Mesodermal cell (in vitro differentiated cells): ENCODE data around the gene CASKIN1. TPM values are rescaled to one million over a fixed set of nuclear protein-coding genes. Genes with fewer than 3 reads are reported as not detected.
"Not testable (repeated sequence)": the region's sequence is repeated elsewhere in the genome, so short reads cannot be mapped to it uniquely, and the experiment has no call there.

Experiments
- H3K27ac ChIP-seq: 2 replicates; pipeline ENCODE4 v1.7.0; 2013; ENCODE audit warnings: mild to moderate bottlenecking, low read depth, low read length, moderate library complexity; ENCODE audit not compliant: severe bottlenecking
- H3K36me3 ChIP-seq: 2 replicates; pipeline ENCODE4 v1.7.1; 2013; ENCODE audit warnings: mild to moderate bottlenecking, low read length, moderate library complexity; ENCODE audit not compliant: control insufficient read depth, insufficient read depth
- H3K4me1 ChIP-seq: one replicate; pipeline ENCODE4 v1.7.1; 2013; ENCODE audit warnings: mild to moderate bottlenecking, low read length; ENCODE audit not compliant: insufficient read depth, control insufficient read depth, poor library complexity, severe bottlenecking
- H3K4me3 ChIP-seq: 2 replicates; pipeline ENCODE4 v1.7.0; 2013; ENCODE audit warnings: low read length, control low read depth, mild to moderate bottlenecking; ENCODE audit not compliant: insufficient read depth, poor library complexity, severe bottlenecking; ENCODE audit errors: extremely low read depth
- H3K9me3 ChIP-seq: 2 replicates; pipeline ENCODE4 v1.7.1; 2013; ENCODE audit warnings: mild to moderate bottlenecking, low read length, moderate library complexity; ENCODE audit not compliant: control insufficient read depth
- WGBS, 2 experiments: methylation state at CpG; one replicate each; pipeline ENCODE4 v1.1.5; 2013; ENCODE audit warnings: missing lambda C conversion rate in 2 of 2; ENCODE audit not compliant: insufficient coverage in 2 of 2; 5-methylcytosine and 5-hydroxymethylcytosine counted together
- polyA plus RNA-seq, 2 experiments: library from polyadenylated mRNA; stranded (reverse); fragments of 50-300 nt; gene quantifications; one replicate each; pipeline ENCODE4 v1.2.3, GENCODE V29; 2013

The CASKIN1 gene, protein sequence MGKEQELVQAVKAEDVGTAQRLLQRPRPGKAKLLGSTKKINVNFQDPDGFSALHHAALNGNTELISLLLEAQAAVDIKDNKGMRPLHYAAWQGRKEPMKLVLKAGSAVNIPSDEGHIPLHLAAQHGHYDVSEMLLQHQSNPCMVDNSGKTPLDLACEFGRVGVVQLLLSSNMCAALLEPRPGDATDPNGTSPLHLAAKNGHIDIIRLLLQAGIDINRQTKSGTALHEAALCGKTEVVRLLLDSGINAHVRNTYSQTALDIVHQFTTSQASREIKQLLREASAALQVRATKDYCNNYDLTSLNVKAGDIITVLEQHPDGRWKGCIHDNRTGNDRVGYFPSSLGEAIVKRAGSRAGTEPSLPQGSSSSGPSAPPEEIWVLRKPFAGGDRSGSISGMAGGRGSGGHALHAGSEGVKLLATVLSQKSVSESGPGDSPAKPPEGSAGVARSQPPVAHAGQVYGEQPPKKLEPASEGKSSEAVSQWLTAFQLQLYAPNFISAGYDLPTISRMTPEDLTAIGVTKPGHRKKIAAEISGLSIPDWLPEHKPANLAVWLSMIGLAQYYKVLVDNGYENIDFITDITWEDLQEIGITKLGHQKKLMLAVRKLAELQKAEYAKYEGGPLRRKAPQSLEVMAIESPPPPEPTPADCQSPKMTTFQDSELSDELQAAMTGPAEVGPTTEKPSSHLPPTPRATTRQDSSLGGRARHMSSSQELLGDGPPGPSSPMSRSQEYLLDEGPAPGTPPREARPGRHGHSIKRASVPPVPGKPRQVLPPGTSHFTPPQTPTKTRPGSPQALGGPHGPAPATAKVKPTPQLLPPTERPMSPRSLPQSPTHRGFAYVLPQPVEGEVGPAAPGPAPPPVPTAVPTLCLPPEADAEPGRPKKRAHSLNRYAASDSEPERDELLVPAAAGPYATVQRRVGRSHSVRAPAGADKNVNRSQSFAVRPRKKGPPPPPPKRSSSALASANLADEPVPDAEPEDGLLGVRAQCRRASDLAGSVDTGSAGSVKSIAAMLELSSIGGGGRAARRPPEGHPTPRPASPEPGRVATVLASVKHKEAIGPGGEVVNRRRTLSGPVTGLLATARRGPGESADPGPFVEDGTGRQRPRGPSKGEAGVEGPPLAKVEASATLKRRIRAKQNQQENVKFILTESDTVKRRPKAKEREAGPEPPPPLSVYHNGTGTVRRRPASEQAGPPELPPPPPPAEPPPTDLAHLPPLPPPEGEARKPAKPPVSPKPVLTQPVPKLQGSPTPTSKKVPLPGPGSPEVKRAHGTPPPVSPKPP (N-terminal part only)
- 1.9 TPM for polyA plus RNA-seq (2013, experiment 1 of 2)
- 1.8 TPM for polyA plus RNA-seq (2013, experiment 2 of 2)

DNA sequence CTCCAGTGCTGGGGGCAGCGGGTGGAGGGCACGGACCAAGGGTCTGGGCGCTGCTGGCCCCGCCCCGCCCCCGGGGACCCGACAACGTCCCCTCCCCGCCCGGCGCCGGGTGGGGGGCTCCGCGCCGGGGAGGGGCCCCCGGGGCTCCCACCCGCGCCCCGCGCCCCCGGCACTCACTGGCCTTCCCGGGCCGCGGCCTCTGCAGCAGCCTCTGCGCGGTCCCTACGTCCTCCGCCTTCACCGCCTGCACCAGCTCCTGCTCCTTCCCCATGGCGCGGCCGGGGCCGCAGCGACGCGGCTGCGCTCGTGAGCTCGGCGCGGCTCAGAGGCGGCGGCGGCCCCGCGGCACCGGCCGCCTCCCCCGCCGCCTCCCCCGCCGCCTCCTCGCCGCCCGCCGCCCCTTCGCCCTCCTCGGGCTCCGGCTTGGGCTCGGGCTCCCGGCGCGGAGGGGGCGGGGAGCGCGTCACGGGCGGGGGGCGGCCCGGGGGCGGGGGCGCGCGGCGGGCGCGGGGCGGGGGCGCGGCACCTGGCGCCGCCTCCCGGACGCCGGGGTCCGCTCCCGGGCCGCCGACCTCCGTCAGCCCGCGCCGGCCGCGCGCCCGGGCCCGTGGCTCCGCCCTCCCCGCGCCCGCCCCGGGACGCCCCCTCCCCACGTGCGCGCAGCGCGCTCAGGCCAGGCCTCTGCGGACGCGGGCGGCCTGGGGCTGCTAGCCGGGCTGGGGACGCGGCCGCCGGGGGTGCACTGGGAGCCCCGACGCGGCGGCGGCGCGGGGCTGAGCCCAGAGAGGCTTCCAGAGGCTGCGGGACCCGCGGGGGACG, at the start of gene CASKIN1:
CASKIN1 (minus strand) TSS at position 444 of the 819 bp plus-strand sequence; CDS start at position 271, 173 bp downstream.
- Histone ChIP-seq H3K9me3 (no peaks in the 10 kb centered on the region), H3K36me3 (no peaks in the 10 kb centered on the region), H3K4me3 (peak within 1 kb of the TSS; percentile 31), H3K27ac (no peak within 1 kb of the TSS), H3K4me1 (peaks cover 8% of the 10 kb centered on the region)
- WGBS, 2 experiments, result 0 to 1% methylated on average over 47 to 56 of the region's 129 CpGs

DNA sequence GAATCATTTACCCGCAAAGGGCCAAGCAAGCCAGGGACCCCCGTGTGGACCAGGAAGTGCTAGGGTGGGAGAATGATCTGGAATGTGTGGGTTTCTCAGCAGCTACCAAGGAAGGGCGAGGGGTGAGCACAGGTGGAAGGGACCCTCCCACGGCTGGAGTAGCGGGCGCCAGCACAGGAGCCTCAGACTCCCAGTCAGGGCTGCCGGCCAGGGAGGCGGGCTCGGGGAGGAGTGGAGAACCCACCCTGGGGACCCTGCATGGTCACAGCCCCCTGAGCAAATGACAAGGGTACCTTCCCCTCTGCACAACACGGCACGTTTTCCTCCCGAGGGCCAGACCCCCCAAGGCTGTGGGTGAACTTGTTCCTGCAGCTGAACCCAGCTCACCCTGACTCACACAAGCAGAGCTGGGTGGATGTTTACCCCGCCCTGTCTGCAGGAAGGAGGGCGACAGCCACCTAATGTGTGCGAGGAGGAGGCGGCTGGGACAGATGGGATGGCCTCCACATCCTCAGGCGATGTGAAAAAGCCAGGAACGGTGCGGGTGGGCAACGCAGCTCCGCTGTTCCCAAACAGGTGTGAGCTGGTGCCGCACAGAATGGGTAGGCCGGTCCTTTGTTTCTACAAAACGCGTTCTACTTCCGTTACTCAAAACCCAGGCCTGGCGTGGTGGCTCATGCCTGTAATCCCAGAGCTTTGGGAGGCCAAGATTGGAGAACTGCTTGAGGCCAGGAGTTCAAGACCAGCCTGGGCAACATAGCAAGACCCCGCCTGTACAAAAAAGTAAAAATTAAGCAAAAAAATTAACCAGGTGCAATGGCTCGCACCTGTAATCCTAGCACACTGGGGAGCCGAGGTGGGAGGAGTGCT, 48.8 kb upstream of the CASKIN1 start:
- Histone ChIP-seq H3K4me1 (no peaks in the 10 kb centered on the region), H3K4me3 (no peak overlapping the region), H3K9me3 (no peaks in the 10 kb centered on the region), H3K27ac (no peak overlapping the region), H3K36me3 (peaks cover 58% of the 10 kb centered on the region)
- 95% methylated on average over 27 to 29 of the region's 30 CpGs for WGBS, 2 experiments

DNA sequence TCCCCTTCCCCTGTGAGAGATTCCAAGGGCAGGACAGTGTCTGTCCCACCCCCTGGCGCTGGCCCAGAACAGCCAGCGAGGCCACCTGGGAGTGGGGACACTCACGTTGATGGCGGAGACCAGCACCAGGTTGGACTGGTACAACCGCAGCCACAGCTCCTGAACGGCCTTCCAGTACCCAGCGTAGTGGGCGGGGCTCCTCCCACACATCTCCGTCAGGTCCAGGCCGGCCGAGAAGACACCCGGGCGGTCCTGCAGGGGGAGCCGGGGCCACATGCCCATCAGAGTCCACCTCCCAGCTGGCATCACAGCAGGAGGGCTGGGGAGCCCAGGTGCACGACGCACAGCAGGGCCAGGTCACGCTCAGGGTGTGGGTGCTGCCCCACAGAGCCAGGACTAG, 47.9 kb upstream of the CASKIN1 start:
- Histone ChIP-seq H3K27ac (no peak overlapping the region), H3K9me3 (no peaks in the 10 kb centered on the region), H3K36me3 (peaks cover 62% of the 10 kb centered on the region), H3K4me3 (no peak overlapping the region), H3K4me1 (no peaks in the 10 kb centered on the region)
- WGBS, 2 experiments, result 87 to 90% methylated on average over 17 of the region's 17 CpGs

DNA sequence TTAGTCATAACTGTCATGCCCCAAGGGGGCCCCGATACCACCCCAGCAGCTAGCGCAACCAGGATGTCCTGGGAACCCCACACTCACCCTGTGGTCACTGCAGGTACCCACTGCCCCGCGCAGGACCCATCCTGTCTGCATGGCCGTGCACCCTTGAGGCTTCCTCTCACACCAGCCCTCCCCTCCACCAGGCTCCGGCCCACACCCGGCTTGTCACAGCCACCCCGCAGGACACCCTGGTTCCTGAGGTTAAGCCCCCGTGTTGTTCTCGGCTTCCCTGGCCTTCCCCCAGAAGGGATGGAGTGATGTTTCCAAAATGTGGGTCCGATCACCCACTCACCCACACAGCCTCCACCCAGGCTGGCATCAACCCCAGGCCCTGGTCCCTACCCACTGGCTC, 47.4 kb upstream of the CASKIN1 start:
- H3K27ac ChIP-seq, result no peak overlapping the region
- peaks cover 57% of the 10 kb centered on the region for H3K36me3 ChIP-seq
- WGBS, 2 experiments, result 94 to 99% methylated on average over 6 to 8 of the region's 11 CpGs
- H3K9me3 ChIP-seq, result no peaks in the 10 kb centered on the region
- H3K4me1 ChIP-seq, result no peaks in the 10 kb centered on the region
- no peak overlapping the region for H3K4me3 ChIP-seq

DNA sequence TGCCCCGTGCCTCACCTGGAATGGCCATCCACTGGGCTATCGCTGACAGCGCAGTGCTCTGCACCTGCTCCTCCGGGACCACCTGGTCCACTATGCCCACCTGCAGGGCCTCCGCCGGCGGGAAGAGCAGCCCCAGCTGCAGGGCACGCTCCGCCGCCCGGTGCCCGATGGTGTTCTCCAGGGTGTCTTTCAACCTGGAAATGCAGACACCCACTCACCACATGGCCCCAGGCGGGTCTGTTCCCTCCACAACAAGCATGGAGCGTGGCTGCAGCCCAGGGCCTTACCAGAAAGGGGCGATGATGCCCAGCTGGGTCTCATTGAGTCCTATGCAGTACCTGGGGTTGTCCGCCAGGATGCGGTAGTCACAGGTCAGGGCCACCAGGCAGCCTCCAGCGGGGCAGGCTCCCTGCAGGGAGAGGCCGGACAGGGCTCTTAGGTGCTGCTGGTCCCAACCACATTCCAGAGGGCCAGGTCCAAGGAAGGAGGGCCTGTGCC, 46.7 kb upstream of the CASKIN1 start:
- H3K27ac ChIP-seq, result no peak overlapping the region
- no peaks in the 10 kb centered on the region for H3K4me1 ChIP-seq
- H3K36me3 ChIP-seq, result peaks cover 54% of the 10 kb centered on the region
- H3K4me3 ChIP-seq, result no peak overlapping the region
- WGBS, 2 experiments, result 95 to 97% methylated on average over 19 of the region's 19 CpGs
- H3K9me3 ChIP-seq, result no peaks in the 10 kb centered on the region

DNA sequence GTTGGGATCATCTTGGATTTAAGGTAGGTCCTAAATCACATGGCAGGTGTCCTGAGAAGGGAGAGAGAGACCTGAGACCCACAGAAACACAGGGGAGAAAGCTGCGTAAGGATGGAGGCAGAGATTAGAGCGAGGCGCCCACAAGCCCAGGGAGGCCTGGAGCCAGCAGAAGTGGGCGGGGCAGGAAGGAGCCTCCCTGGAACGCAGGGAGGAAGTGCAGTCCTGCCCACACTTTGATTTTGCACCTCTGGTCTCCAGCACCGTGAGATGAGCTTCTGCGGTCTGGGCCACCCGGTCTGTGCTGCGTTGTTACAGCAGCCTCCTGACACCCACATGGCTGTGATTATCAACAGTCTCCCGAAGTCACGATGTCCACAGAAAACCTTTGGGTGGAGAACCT, 46.2 kb upstream of the CASKIN1 start:
- H3K4me3 ChIP-seq, result no peak overlapping the region
- 97% methylated on average over 11 of the region's 11 CpGs for WGBS, 2 experiments
- peaks cover under 1% of the 10 kb centered on the region for H3K4me1 ChIP-seq
- H3K27ac ChIP-seq, result no peak overlapping the region
- H3K36me3 ChIP-seq, result peaks cover 54% of the 10 kb centered on the region
- H3K9me3 ChIP-seq, result no peaks in the 10 kb centered on the region

DNA sequence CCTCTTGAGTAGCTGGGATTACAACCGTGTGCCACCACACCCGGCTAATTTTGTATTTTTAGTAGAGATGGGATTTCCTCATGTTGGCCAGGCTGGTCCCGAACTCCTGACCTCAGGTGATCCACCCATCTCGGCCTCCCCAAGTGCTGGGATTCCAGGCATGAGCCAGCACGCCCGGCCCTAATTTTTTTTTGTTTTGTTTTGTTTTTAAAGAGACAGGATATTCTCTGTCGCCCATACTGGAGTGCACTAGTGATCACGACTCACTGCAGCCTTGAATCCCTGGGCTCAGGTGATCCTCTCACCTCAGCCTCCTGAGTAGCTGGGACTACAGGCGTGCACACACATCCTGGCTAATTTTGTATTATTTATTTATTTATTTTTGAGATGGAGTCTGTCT, 43.9 kb upstream of the CASKIN1 start:
- H3K9me3 ChIP-seq, H3K4me3 ChIP-seq, H3K27ac ChIP-seq: not testable (repeated sequence)
- 92 to 96% methylated on average over 5 to 7 of the region's 9 CpGs for WGBS, 2 experiments
- H3K4me1 ChIP-seq, result peaks cover 13% of the 10 kb centered on the region
- H3K36me3 ChIP-seq, result peaks cover 39% of the 10 kb centered on the region

DNA sequence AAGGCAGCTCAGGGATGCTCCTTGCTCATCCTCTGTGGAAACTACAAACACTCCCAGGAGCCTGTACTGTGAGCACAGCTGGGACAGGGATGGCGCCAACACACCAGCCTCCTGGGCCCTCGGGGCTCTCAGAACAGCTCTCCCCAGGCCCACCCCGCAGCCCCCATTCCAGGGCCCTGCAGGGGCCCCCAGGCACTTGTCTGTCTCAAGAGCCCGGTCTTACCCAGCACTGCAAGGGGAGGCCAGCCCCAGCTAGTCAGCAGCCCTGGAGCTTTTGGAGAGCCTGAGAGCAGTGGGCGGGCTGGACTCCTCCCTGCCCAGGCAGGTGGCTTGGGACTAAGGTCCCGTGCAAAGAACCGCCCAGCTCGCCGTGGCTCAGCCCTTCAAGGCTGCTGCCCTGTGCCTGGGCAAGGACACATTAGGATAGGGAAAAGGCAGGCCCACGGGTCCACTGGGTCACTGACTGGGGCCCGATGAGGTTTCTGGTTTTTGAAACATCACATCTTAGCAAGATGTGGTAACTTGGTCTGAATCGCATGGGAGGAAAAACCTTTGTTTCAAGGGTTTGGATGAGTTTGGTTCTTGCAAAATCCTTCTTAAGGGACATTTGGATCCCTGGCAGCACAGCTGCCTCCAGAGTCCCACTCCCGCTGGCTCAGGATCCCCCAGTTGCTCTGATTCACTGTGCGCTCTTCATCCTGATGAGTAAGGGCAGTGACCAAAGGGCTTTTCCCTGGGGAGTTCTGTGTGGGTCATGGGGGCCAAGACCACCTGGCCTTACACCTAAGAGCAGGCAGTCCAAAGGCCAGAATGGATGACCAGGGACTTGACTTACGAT, 42.7 kb upstream of the CASKIN1 start:
- no peaks in the 10 kb centered on the region for H3K9me3 ChIP-seq
- H3K36me3 ChIP-seq, result peaks cover 39% of the 10 kb centered on the region
- H3K27ac ChIP-seq, result no peak overlapping the region
- peaks cover 13% of the 10 kb centered on the region for H3K4me1 ChIP-seq
- WGBS, 2 experiments, result 66 to 72% methylated on average over 11 to 15 of the region's 15 CpGs
- no peak overlapping the region for H3K4me3 ChIP-seq
